ENCODE results near the gene HSD17B11. TPM values are rescaled to one million over a fixed set of nuclear protein-coding genes. Genes with fewer than 3 reads are reported as not detected.
"Not testable (repeated sequence)": the region's sequence is repeated elsewhere in the genome, so short reads cannot be mapped to it uniquely, and the experiment has no call there.

HSD17B11 gene
- total and polyA plus RNA-seq, 5 donors from 2014 or later = 41.0 to 139 (median 102) TPM

- no peaks in the 10 kb centered on the region for H3K9me3 ChIP-seq (ENCODE audit: control insufficient read depth in 2 of 2, low read length in 2 of 2)
- Mint-ChIP-seq H3K9me3 (peaks cover 0 to 2% (median 0%) of the 10 kb centered on the region in 7 donors), H3K4me3 (peak overlapping the region; percentile 43 to 88 (median 80)), H3K27me3 (no peaks in the 10 kb centered on the region), H3K27ac (peak overlapping the region in 1 of 3 donors; percentile 21), H3K4me1 (peaks cover 3 to 13% (median 4%) of the 10 kb centered on the region in 4 donors), H3K36me3 (peaks cover 6% of the 10 kb centered on the region)
- no peak for ATAC-seq (ENCODE audit: low read depth in 2 of 2)
- no peaks in the 10 kb centered on the region for H3K27me3 ChIP-seq (ENCODE audit: control insufficient read depth, insufficient read depth, low read length)
- DNase-seq = no peak
- H3K4me1 ChIP-seq (ENCODE audit: control insufficient read depth, insufficient read depth, low read length, poor library complexity, severe bottlenecking) = no peaks in the 10 kb centered on the region
- peak overlapping the region; percentile 72 for H3K4me3 ChIP-seq (ENCODE audit: low read depth, low read length)
- H3K36me3 ChIP-seq (ENCODE audit: control insufficient read depth, insufficient read depth, low read length) = no peaks in the 10 kb centered on the region
- no peak overlapping the region for H3K27ac ChIP-seq (ENCODE audit: insufficient read depth, low read length, poor library complexity, severe bottlenecking)
These were observed 86.1 kb downstream of the HSD17B11 start for GRCh38 chr4:87304745-87305432.

GRCh38 chr4:87299898-87300297 is 91.1 kb downstream of the HSD17B11 start:
- no peaks in the 10 kb centered on the region for H3K9me3 ChIP-seq (ENCODE audit: control insufficient read depth in 2 of 2, low read length in 2 of 2)
- Mint-ChIP-seq H3K4me3 (no peak overlapping the region), H3K36me3 (peaks cover 4% of the 10 kb centered on the region), H3K4me1 (peaks cover 0 to 7% (median 0%) of the 10 kb centered on the region in 4 donors), H3K27me3 (peaks cover 12% of the 10 kb centered on the region), H3K27ac (no peak overlapping the region), H3K9me3 (peaks cover 0 to 6% (median 1%) of the 10 kb centered on the region in 7 donors)
- H3K4me3 ChIP-seq (ENCODE audit: low read depth, low read length) = no peak overlapping the region
- ATAC-seq (ENCODE audit: low read depth in 2 of 2) (no peak), DNase-seq (no peak)
- no peak overlapping the region for H3K27ac ChIP-seq (ENCODE audit: insufficient read depth, low read length, poor library complexity, severe bottlenecking)
- H3K36me3 ChIP-seq (ENCODE audit: control insufficient read depth, insufficient read depth, low read length) = no peaks in the 10 kb centered on the region
- no peaks in the 10 kb centered on the region for H3K27me3 ChIP-seq (ENCODE audit: control insufficient read depth, insufficient read depth, low read length)
- no peaks in the 10 kb centered on the region for H3K4me1 ChIP-seq (ENCODE audit: control insufficient read depth, insufficient read depth, low read length, poor library complexity, severe bottlenecking)

GRCh38 chr4:87298362-87298761 is 92.6 kb downstream of the HSD17B11 start:
- no peak overlapping the region for H3K4me3 ChIP-seq (ENCODE audit: low read depth, low read length)
- Mint-ChIP-seq H3K4me3 (no peak overlapping the region), H3K9me3 (peaks cover 2 to 15% (median 7%) of the 10 kb centered on the region in 7 donors), H3K27me3 (peaks cover 12% of the 10 kb centered on the region), H3K27ac (no peak overlapping the region), H3K36me3 (peaks cover 4% of the 10 kb centered on the region), H3K4me1 (no peaks in the 10 kb centered on the region)
- DNase-seq (no peak), ATAC-seq (ENCODE audit: low read depth in 2 of 2) (no peak)
- no peaks in the 10 kb centered on the region for H3K36me3 ChIP-seq (ENCODE audit: control insufficient read depth, insufficient read depth, low read length)
- no peaks in the 10 kb centered on the region for H3K4me1 ChIP-seq (ENCODE audit: control insufficient read depth, insufficient read depth, low read length, poor library complexity, severe bottlenecking)
- H3K27ac ChIP-seq (ENCODE audit: insufficient read depth, low read length, poor library complexity, severe bottlenecking) = no peak overlapping the region
- no peaks in the 10 kb centered on the region for H3K27me3 ChIP-seq (ENCODE audit: control insufficient read depth, insufficient read depth, low read length)
- H3K9me3 ChIP-seq (ENCODE audit: control insufficient read depth in 2 of 2, low read length in 2 of 2) = no peaks in the 10 kb centered on the region

- H3K4me1 ChIP-seq (ENCODE audit: control insufficient read depth, insufficient read depth, low read length, poor library complexity, severe bottlenecking); H3K4me3 ChIP-seq (ENCODE audit: low read depth, low read length); H3K4me1 Mint-ChIP-seq; H3K4me3 Mint-ChIP-seq; H3K36me3 Mint-ChIP-seq; DNase-seq; H3K36me3 ChIP-seq (ENCODE audit: control insufficient read depth, insufficient read depth, low read length); H3K9me3 ChIP-seq (ENCODE audit: control insufficient read depth in 2 of 2, low read length in 2 of 2); H3K27ac Mint-ChIP-seq; H3K27ac ChIP-seq (ENCODE audit: insufficient read depth, low read length, poor library complexity, severe bottlenecking); H3K27me3 ChIP-seq (ENCODE audit: control insufficient read depth, insufficient read depth, low read length); ATAC-seq (ENCODE audit: low read depth in 2 of 2): not testable (repeated sequence)
- Mint-ChIP-seq H3K9me3 (peaks cover 2 to 17% (median 7%) of the 10 kb centered on the region in 7 donors), H3K27me3 (peaks cover 12% of the 10 kb centered on the region)
These were observed 96.1 kb downstream of the HSD17B11 start for GRCh38 chr4:87294911-87295310.

GRCh38 chr4:87293889-87294288 is 97.1 kb downstream of the HSD17B11 start:
- H3K27me3 Mint-ChIP-seq = peaks cover 12% of the 10 kb centered on the region

GRCh38 chr4:87286970-87287369 is 104.0 kb downstream of the HSD17B11 start:
- H3K4me1 Mint-ChIP-seq = no peaks in the 10 kb centered on the region
- peaks cover 4% of the 10 kb centered on the region for H3K36me3 Mint-ChIP-seq
- H3K27me3 Mint-ChIP-seq = peaks cover 4% of the 10 kb centered on the region
- peaks cover 0 to 36% (median 12%) of the 10 kb centered on the region in 7 donors for H3K9me3 Mint-ChIP-seq
- no peak overlapping the region for H3K4me3 Mint-ChIP-seq
- Histone ChIP-seq H3K36me3 (ENCODE audit: control insufficient read depth, insufficient read depth, low read length) (no peaks in the 10 kb centered on the region), H3K27me3 (ENCODE audit: control insufficient read depth, insufficient read depth, low read length) (no peaks in the 10 kb centered on the region), H3K4me3 (ENCODE audit: low read depth, low read length) (no peak overlapping the region), H3K4me1 (ENCODE audit: control insufficient read depth, insufficient read depth, low read length, poor library complexity, severe bottlenecking) (no peaks in the 10 kb centered on the region), H3K9me3 (ENCODE audit: control insufficient read depth in 2 of 2, low read length in 2 of 2) (peaks cover 8 to 21% of the 10 kb centered on the region in 2 experiments), H3K27ac (ENCODE audit: insufficient read depth, low read length, poor library complexity, severe bottlenecking) (no peak overlapping the region)
- DNase-seq (no peak), ATAC-seq (ENCODE audit: low read depth in 2 of 2) (no peak)
- H3K27ac Mint-ChIP-seq = no peak overlapping the region

More at GRCh38 chr4:87293889-87294288, 97.1 kb downstream of the HSD17B11 start:
- not testable (repeated sequence) for H3K4me1 Mint-ChIP-seq; H3K4me3 ChIP-seq (ENCODE audit: low read depth, low read length); ATAC-seq (ENCODE audit: low read depth in 2 of 2); H3K27ac Mint-ChIP-seq; DNase-seq; H3K9me3 ChIP-seq (ENCODE audit: control insufficient read depth in 2 of 2, low read length in 2 of 2); H3K27me3 ChIP-seq (ENCODE audit: control insufficient read depth, insufficient read depth, low read length); H3K36me3 Mint-ChIP-seq; H3K4me3 Mint-ChIP-seq; H3K27ac ChIP-seq (ENCODE audit: insufficient read depth, low read length, poor library complexity, severe bottlenecking); H3K4me1 ChIP-seq (ENCODE audit: control insufficient read depth, insufficient read depth, low read length, poor library complexity, severe bottlenecking); H3K36me3 ChIP-seq (ENCODE audit: control insufficient read depth, insufficient read depth, low read length)
- H3K9me3 Mint-ChIP-seq = peaks cover 2 to 17% (median 7%) of the 10 kb centered on the region in 7 donors

Other genes starting within 250 kb of the HSD17B11 start
- 5.7 TPM for gene KLHL8, start 170.6 kb downstream of the HSD17B11 start, total RNA-seq
- gene KLHL8, start 170.6 kb downstream of the HSD17B11 start, polyA plus RNA-seq = 10 to 100 TPM in 2 of 4 donors, 1 to 10 TPM in 2; 6.0 to 11.1 (median 9.9) TPM
- gene HSD17B13, start 68.3 kb downstream of the HSD17B11 start, total RNA-seq = 0.52 TPM
- gene HSD17B13, start 68.3 kb downstream of the HSD17B11 start, polyA plus RNA-seq = under 1 TPM in 1 of 4 donors, not detected in 3; 0.09 TPM
- 12.5 TPM for gene NUDT9, start 31.4 kb upstream of the HSD17B11 start, total RNA-seq
- 10 to 100 TPM; 16.8 to 23.1 (median 21.0) TPM for gene NUDT9, start 31.4 kb upstream of the HSD17B11 start, polyA plus RNA-seq
- not detected for gene SPARCL1, start 138.2 kb upstream of the HSD17B11 start, total RNA-seq
- not detected for gene SPARCL1, start 138.2 kb upstream of the HSD17B11 start, polyA plus RNA-seq
- not detected for gene DSPP, start 217.3 kb upstream of the HSD17B11 start, total RNA-seq
- gene DSPP, start 217.3 kb upstream of the HSD17B11 start, polyA plus RNA-seq = not detected

Measured in CD4-positive, CD25-positive, alpha-beta regulatory T cell (primary cell).